Esophagus muscularis mucosa (tissue), 3 donors: ENCODE data around the gene ST6GAL1.

Experiments
- POLR2A ChIP-seq: fragments of 450-650 bp; IDR thresholded peaks from one replicate; pipeline ENCODE4 v1.6.1; 2017; ENCODE audit warnings: antibody characterized with exemption, moderate library complexity, mild to moderate bottlenecking, low read depth
- TF ChIP-seq, protein P1 (sequence below), 3 experiments: fragments of 200-600 bp in 2 of 3; fragments of 450-650 bp in 1 of 3; sonication (generic) in 2 of 3; IDR thresholded peaks; one replicate each; pipeline ENCODE4 v1.5.1; 2017 to 2019; ENCODE audit warnings: antibody characterized with exemption in 3 of 3, mild to moderate bottlenecking in 2 of 3, moderate library complexity in 1 of 3

DNA sequence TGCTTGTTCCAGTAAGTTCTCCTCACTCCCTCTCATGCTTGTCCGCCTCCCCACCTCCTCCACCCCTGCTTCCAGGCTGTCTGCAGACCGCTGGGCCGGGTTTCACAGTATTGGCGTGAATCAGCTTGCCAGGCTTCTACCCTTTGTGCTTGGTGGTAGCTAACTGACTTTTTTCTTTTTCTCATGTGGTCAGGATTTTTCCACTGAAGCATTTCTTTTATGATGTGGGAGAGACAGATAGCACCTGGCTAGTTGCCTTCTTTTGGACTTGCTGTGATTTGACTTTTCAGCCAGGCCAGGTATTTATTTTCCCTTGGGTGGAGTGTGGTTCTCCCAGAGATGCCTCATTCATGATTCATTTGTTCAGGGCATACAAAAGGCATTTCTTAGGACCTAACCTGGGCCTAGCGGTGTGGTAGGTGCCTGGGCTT, 60.6 kb downstream of the ST6GAL1 start:
- TF ChIP-seq, protein P1, sequence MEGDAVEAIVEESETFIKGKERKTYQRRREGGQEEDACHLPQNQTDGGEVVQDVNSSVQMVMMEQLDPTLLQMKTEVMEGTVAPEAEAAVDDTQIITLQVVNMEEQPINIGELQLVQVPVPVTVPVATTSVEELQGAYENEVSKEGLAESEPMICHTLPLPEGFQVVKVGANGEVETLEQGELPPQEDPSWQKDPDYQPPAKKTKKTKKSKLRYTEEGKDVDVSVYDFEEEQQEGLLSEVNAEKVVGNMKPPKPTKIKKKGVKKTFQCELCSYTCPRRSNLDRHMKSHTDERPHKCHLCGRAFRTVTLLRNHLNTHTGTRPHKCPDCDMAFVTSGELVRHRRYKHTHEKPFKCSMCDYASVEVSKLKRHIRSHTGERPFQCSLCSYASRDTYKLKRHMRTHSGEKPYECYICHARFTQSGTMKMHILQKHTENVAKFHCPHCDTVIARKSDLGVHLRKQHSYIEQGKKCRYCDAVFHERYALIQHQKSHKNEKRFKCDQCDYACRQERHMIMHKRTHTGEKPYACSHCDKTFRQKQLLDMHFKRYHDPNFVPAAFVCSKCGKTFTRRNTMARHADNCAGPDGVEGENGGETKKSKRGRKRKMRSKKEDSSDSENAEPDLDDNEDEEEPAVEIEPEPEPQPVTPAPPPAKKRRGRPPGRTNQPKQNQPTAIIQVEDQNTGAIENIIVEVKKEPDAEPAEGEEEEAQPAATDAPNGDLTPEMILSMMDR (IDR thresholded peaks at IDR 0.05): no peak
- no peak for TF ChIP-seq POLR2A
